Measurements from ENCODE around the gene PDGFB.

Gene PDGFB

GRCh38 chr22:39244496-39245129, at the start of gene PDGFB:
Gene PDGFB (minus strand): TSS chr22:39244982. CDS start chr22:39243963, 1,019 bp downstream.
- no peak for DNase-seq

GRCh38 chr22:39293766-39294368, 49.1 kb upstream of the PDGFB start:
- no peak for DNase-seq

- DNase-seq: no peak
Measured at GRCh38 chr22:39292561-39293074, 47.8 kb upstream of the PDGFB start.

GRCh38 chr22:39292031-39292462, 47.3 kb upstream of the PDGFB start:
- no peak for DNase-seq

- DNase-seq: no peak
Measured at GRCh38 chr22:39291523-39291922, 46.7 kb upstream of the PDGFB start.

- DNase-seq: no peak
Measured at GRCh38 chr22:39290724-39291161, 46.0 kb upstream of the PDGFB start.

- no peak for DNase-seq
Measured at GRCh38 chr22:39289975-39290720, 45.4 kb upstream of the PDGFB start.

- no peak for DNase-seq
Measured at GRCh38 chr22:39289533-39289932, 44.8 kb upstream of the PDGFB start.

GRCh38 chr22:39288135-39288898, 43.5 kb upstream of the PDGFB start:
- DNase-seq: no peak

- no peak for DNase-seq
Measured at GRCh38 chr22:39287076-39287725, 42.4 kb upstream of the PDGFB start.

GRCh38 chr22:39284983-39285382, 40.2 kb upstream of the PDGFB start:
- no peak for DNase-seq

- no peak for DNase-seq
Measured at GRCh38 chr22:39284142-39284980, 39.6 kb upstream of the PDGFB start.

- DNase-seq: no peak
Measured at GRCh38 chr22:39283322-39284141, 38.8 kb upstream of the PDGFB start.

GRCh38 chr22:39282645-39283321, 38.0 kb upstream of the PDGFB start:
- no peak for DNase-seq

GRCh38 chr22:39281126-39281525, 36.3 kb upstream of the PDGFB start:
- no peak for DNase-seq

- no peak for DNase-seq
Measured at GRCh38 chr22:39280250-39280649, 35.5 kb upstream of the PDGFB start.

GRCh38 chr22:39279170-39279850, 34.5 kb upstream of the PDGFB start:
- DNase-seq: no peak

- DNase-seq: no peak
Measured at GRCh38 chr22:39278040-39278439, 33.3 kb upstream of the PDGFB start.

- no peak for DNase-seq
Measured at GRCh38 chr22:39277142-39277607, 32.4 kb upstream of the PDGFB start.

All from activated naive CD4-positive, alpha-beta T cell treated with anti-CD3 and anti-CD28 coated beads, Interleukin-2, amount 50 U/mL, for 16 hours (primary cell).